H4 (cell line): Measurements from ENCODE around the gene CDK14. TPM values are rescaled to one million over a fixed set of nuclear protein-coding genes. Genes with fewer than 3 reads are reported as not detected.
"Not testable (repeated sequence)": the region's sequence is repeated elsewhere in the genome, so short reads cannot be mapped to it uniquely, and the experiment has no call there.

ENCODE experiments used
- DNase-seq: peaks from one replicate; pipeline ENCODE4 v3.0.0-alpha.2; 2015; ENCODE audit warnings: low spot score
- total RNA-seq: library from RNA; depleted of rRNA; stranded (reverse); fragments of >200 nt; shearing (Covaris generic); gene quantifications from 2 replicates; pipeline ENCODE4 v1.2.3, GENCODE V29; 2014

CDK14 gene
- total RNA-seq, 1 experiment from 2014 or later, result 14.0 TPM

DNA sequence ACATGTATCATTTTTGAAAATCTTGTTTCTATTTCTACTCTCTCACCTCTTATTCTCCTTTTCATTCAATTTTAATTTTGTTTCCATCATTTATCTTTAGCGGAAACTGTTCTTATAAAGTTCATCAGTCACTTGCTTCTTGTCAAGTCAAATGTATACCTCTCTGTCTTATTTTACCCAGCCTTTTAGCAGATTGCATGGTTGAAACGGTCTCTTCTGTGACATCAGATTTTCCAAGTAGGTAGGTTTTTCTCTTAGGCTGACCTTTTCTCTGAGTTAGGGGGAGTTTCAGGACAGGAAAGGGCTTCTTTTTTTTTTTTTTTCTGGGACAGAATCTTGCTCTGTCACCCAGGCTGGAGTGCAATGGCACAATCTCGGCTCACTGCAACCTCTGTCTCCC lies 195.5 kb downstream of the CDK14 start:
- no peak for DNase-seq

DNA sequence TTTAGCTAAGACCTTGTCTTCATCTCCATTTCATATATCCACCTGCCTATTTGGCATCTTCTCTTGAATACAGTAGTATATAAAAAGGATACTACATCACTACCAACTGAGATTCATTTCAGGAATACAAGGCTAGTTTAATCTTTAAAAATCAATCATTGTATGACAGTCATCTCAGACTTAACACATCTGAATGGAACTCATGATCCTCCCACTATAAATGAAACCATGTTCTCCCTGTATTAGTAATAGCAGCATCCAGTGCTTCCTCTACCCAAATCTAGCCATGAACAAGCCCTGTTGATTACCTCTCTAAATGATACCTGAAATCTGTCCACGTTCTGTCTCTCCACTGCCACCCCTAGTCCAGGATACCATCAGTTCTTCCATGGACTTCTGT lies 196.2 kb downstream of the CDK14 start:
- DNase-seq, result no peak

DNA sequence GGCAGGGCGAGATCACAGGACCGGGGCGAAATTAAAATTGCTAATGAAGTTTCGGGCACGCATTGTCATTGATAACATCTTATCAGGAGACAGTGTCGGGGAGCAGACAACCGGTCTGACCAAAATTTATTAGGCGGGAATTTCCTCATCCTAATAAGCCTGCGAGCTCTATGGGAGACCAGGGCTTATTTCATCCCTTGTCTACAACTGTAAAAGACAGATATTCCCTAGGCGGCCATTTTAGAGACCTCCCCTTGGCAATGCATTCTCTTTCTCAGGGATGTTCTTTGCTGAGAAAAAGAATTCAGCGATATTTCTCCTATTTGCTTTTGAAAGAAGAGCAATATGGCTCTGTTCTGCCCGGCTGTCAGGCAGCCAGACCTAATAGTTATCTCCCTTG lies 198.1 kb downstream of the CDK14 start:
- DNase-seq, result not testable (repeated sequence)

DNA sequence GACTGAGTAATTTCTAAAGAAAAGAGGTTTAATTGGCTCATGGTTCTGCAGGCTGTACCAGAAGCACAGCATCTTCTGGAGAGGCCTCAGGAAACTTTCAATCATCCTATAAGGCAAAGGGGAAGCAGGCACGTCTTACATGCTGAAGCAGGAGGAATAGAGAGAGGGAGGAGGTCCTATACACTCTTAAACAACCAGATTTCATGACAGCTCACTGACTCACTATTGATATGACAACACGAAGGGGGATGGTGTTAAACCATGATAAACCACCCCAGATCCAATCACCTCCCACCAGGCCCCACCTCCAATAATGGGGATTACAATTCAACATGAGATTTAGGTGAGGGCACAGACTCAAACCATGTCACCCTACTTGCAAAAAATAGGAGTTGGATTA lies 201.5 kb downstream of the CDK14 start:
- DNase-seq, result no peak

DNA sequence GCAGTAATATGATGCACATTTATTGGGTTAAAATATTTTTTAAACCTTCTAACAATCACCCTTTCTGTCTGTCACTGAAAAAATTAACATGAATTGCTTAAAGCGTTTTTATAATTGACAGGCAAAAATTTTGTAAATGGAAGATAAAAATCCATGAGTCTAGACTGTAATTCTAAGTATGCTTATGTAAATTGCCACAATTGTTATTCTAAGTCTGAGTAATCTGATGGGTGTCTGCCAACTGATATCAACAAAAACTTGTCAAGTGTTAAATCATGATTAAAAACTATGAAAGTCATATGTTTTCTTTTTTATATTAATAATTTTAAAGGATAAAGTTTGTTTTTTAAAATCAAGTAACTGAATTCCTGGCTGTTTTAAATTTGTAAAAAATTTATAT lies 208.2 kb downstream of the CDK14 start:
- DNase-seq, result no peak

DNA sequence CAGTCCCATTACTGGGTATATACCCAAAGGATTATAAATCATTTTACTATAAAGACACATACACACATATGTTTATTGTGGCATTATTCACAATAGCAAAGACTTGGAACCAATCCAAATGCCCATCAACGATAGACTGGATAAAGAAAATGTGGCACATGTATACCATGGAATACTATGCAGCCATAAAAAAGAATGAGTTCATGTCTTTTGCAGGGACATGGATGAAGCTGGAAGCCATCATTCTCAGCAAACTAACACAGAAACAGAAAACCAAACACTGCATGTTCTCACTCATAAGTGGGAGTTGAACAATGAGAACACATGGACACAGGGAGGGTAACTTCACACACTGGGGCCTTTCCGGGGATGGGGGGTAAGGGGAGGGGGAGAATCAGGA lies 219.4 kb downstream of the CDK14 start:
- not testable (repeated sequence) for DNase-seq

DNA sequence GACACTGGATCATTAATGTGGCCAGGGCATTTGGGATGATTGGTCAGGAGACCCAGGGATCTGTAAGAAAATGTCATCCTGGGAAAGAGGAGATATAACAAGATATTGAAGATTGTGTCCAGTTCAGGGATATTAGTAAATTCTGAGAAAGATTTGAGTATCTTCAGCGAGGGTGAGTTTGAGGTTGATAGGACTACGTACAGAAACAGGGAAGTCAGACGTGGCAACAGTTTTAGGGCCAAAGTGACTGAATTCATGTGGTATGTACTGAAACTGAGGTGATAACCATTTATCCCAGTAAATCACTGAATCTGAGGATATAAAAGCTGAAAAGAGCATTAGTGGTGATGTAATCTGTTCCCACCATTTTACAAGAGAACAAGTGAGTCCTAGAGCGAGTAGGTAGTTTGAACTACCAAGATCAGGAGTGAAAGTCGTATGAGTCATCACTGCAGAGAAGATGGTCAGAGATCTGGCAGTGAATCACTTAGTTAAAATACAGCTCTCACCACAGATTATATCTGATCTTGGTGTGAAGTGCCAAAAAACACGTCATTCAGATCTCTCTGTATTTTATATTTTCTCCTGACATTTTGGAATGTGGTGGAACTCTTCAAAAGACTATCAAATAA lies 220.5 kb downstream of the CDK14 start:
- peak; percentile 96 for DNase-seq

DNA sequence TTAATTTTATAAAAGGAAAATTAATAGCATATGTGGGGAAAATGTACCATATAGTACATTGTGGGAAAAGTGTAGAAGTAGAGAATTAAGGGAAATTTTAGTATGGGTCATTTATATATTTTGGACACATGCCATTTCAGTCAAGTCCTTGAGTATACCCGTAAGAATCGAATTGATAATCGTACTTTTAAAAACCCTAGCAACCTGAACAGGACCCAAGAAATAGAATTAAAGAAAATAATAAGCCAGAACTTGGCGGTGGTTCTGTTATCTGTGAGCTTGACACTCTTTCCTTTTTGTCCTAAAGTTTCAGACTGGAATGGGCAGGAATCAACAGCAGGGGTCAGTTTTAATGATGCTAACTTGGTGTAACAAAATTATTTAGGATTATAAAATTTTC lies 221.0 kb downstream of the CDK14 start:
- DNase-seq, result no peak

DNA sequence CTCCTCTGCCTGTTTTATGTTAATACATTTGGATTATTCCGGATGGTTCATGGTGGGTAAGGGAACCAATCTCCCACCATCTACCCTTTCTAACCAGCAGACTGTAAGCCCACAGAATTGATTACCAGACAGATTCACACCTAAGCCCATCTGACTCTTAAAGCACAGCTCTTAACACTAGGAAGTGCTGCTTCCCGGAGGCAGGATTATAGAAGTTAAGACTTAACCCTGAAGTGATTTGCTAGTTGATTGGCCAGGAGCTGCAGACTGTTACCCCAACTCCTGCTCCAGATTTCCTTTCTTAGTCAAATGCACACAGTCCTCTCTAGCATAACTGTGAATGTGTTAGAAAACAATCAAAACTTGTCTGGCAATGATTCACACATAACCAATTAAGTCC lies 221.7 kb downstream of the CDK14 start:
- no peak for DNase-seq

DNA sequence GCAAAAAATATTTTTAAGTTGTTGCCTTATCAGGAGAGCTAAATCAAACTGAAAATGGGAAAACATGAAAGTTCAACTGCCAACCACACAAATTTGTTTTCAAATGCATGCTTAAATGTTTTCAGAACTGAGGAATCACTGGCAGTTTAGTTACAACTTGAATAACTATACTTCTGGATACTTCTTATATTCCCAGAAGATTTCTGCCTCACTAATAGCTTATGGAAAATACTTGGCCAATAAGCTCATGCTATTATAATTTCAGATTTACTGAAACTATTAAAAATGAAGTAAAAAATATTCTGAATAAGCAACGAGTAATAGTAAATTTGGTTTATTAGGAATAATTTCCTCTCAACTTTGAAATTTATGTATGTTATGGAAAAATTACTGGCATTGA lies 222.2 kb downstream of the CDK14 start:
- DNase-seq, result no peak

DNA sequence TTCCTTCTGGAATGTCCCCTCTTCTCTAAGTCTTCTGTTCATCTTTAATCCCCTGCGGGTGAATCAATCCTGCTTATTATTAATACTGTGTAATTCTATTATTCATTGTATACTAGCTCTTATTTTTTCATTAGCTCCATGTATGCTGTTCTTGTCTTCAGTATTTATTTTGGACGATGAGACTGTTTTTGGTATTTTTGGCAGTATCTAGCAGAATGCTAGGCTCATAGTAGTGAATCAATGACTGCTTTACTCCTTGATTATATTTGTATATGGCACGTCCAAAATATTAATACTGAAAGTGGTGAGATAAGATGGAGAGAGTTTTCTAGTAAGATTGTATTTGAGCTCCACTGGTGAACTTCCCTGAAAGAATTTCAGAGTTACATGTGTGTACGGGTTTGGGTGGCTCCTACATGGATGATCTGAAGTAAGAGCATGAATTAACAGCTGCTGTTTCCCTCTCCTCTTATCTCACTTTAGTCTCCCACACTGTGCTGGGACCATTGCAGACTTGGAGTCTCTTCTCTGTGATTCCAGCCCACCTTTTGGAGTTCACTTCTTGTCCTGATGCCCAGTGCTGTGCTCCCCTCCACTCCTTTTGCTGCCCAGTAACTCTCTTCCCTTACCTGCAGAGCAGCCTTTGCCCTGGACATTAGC lies 226.0 kb downstream of the CDK14 start:
- no peak for DNase-seq

DNA sequence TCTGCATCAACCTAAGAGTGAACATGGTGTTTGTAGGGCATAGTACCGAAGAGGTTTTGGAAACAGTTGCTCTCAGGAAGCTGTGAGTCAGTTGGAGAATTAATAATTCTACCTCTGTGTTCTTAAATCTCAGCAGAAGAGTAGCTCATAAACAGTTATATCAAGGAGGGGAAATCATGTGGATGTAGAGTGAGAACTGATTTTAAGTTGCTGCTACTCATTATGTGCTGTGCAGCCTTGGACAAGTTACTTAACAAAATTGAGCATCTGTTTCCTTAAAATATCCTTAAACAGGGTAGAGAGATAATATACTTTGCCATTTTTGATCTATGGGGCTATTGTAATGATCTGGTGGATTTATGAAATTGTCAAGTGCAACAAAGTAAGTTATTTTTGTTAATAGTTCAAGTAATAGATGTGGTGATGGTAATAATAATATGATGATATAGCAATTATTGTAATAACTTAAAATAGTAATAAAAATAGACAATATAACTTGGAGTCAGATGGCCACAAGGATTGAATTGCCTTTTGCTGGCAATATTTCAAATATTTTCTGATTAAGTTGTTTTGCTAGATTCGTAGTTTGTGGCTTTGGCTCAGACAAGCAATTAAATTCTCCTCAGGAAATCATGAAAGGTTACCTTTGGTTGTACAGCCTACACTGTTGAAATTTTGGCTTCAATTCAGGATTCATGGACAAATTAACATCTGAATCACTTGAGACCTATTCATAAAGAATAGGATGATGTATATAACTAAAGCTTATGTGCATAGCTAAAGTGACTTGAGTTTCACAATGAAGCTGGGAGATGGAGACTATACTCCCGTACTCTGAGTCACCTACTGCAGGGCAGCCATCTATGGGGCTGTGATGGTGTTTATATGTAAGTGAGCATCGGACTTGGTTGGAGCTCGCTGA lies 228.5 kb downstream of the CDK14 start:
- DNase-seq, result peak; percentile 58

DNA sequence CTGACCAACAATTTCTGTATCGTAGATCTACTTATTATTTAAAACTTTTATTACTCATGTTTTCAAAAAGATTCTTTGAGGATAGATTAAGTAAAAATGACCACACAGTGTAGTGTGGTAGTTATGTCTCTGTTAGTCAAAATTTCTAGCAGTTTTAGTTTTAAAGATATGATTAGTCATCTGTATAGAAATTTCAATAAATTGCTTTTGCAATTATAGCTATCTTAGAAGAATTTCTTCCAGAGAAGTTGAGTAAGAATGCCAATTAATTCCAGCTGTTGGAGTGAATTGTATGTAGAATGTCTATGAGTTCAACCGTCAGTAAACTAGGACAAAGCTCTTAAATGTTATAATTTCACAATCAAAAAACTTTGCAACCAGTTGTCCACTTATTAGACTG lies 229.7 kb downstream of the CDK14 start:
- no peak for DNase-seq

DNA sequence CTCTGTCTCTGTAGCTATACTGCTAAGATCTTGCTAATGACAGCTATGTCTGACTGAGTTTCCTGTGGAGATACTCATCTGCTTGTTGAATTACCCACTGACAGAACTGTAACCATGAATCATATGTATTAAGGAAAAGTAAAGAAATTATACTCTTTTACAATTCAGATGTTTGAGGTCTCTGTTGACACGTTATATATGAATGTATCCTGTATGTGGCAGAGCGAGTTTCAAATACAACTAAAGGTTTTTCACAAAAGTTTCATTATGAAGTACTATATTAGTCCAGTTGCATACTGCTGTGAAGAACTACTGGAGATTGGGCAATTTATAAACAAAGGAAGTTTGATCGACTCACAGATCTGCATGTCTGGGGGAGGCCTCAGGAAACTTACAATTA lies 232.5 kb downstream of the CDK14 start:
- DNase-seq, result no peak

DNA sequence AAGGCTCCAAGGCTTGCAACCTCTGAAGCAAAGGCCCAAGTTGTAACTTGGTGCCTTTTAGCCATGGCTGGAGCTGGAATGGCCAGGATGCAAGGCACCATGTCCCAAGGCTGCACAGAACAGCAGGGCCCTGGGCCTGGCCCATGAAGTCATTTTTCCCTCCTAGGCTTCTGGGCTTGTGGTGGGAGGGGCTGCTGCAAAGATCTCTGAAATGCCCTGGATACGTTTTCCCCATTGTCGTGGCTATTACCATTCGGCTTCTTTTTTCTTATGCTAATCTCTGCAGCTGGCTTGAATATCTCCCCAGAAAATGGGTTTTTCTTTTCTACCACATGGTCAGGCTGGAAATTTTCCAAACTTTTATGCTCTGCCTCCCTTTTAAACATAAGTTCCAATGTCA lies 234.2 kb downstream of the CDK14 start:
- no peak for DNase-seq

DNA sequence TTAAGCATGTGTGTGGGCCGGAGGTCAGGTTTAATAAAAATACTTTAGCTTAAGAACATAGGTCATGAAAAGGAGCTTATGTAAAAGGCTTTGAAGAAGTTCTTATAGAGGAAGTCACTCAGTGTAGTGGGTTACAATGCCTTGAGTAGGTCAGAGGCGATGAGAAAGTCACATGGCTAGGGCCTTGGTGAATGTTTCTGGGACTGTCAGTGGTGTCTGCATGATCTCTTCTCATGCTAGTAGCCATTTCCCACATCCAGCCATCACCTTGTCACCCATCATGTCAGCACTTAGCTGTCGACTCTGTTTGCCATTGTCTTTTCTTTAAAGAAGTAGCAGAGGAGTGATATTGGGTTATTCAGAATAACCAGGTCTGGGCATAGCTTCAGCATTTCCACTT lies 236.6 kb downstream of the CDK14 start:
- DNase-seq, result no peak

DNA sequence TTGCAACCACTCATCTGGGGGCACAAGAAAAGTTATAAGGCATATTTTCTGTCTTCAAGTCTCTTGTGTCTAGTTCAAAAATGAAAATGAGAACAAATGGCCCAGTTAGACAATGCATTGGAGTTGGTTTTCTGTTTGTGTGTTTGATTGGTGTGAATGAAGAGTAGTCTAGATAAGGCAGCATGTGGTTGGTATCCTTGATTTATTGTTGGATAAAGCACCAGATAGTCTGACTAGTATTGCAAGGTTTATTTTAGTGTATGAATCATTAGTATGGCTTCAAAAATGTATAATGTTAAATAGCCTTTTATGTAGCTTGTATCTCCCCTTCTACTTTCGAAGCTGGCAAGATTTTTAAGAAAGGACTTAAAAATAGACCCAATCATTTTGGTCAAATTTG lies 237.3 kb downstream of the CDK14 start:
- no peak for DNase-seq

DNA sequence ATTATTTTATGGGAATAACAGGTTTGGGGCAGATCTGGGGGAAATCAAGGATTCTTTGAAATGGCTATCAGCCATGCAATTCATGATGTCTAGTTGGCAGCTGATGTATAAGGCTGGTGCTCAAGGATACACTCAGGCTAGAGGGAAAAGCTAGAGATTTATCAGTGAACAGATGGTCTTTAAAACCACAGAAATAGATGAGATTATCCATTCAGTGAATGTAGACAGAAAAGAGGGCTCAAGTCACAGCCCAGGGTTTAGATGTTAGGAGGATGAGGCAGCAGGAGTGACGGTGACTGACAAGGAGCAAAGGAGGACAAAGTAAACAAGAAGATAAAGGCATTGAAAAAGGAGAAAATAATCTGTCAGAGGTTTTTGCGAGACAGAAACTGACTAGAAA lies 238.7 kb downstream of the CDK14 start:
- DNase-seq, result no peak

DNA sequence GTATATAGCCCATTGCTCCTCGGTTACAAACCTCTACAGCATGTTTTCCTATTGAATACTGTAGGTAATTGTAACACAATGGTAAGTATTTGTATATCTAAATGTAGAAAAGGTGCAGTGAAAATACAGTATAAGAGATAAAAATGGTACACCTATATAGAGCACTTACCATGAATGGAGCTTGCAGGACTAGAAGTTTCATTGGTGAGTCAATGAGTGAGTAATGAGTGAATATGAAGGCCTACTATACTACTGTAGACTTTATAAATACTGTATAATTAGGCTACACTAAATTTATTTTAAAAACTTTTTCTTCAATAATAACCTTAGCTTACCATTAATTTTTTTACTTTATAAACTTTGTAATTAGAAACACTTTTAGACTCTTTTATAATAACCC lies 239.7 kb downstream of the CDK14 start:
- DNase-seq, result no peak

DNA sequence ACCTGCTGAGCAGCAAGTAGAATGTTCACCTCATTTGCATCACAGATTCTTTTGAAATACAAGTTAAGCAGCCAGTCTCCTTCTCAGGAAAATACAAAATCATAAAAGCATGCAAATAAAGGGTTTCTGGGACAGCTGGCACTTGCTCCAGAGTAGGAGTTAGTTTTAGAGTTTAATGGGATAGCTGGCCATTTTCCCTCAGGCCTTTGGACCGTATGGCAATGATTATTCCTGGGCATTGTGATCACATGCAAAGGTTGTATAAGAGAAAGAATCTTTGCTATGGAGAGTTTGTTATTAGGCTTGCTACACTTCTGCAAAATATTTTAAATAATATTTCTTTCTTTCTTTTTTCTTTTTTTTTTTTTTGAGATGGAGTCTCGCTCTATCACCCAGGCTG lies 240.8 kb downstream of the CDK14 start:
- DNase-seq, result no peak

DNA sequence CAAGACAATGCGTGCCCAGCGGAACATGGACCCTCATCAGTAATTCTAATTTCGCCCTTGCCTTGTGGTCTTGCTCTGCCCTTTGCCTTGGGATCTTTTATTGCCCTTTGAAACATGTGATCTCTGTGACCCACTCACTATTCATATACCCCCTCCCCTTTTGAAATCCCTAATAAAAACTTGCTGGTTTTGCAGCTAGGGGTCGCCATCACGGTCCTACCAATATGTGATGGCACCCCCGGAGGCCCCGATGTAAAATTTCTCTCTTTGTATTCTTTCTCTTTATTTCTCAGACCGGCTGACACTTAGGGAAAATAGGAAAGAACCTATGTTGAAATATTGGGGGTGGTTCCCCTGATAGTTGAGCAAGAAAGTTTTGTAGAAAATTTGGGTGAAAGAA lies 242.7 kb downstream of the CDK14 start:
- no peak for DNase-seq

DNA sequence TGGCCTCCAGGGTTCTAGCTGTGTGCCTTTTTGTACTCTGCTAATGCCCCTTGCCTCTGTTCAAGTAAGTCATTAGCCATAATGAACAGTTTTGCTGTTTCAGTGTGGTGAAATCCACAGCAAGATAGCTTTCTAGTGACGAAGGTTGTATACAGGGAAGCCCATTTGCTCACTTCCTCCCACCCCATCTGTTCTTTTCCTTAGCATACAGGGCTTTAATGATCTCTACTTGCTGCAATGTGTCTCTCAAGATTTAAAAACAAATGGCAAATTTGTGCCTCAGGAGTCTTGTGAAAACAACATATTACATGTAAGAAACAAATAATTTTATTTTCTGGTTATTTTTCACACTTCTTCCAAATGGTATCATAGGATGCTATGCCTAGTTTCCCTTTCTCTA lies 243.2 kb downstream of the CDK14 start:
- no peak for DNase-seq

DNA sequence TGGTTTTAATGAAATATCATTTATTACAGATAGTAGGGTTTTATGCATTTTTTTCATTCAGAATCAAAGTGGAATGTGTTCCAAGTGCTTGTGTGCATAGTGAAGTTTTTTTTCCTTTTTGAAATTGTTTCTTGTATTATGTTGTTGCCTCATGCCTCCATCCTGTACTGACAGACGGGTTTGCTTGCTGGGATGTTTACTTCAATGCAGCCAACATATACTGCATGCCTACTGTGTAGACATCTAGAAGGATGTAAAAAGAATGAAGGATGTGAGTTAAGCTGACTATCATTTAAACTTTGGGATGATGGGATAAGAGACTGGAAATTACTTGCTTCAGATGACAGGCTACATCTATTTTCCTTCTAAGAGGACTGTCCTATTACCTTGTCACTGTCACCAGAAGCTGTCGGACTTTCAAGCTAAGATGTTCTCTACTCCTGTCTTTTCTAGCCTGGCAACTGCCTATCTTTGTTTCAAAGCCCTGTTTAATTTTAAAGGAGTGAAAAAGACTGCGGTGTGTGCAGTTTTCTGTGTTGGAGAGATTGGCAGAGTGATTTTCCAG lies 243.7 kb downstream of the CDK14 start:
- no peak for DNase-seq
